ENCODE results near the gene LRCH2.
"Not testable (repeated sequence)": the region's sequence is repeated elsewhere in the genome, so short reads cannot be mapped to it uniquely, and the experiment has no call there.

Gene LRCH2, protein sequence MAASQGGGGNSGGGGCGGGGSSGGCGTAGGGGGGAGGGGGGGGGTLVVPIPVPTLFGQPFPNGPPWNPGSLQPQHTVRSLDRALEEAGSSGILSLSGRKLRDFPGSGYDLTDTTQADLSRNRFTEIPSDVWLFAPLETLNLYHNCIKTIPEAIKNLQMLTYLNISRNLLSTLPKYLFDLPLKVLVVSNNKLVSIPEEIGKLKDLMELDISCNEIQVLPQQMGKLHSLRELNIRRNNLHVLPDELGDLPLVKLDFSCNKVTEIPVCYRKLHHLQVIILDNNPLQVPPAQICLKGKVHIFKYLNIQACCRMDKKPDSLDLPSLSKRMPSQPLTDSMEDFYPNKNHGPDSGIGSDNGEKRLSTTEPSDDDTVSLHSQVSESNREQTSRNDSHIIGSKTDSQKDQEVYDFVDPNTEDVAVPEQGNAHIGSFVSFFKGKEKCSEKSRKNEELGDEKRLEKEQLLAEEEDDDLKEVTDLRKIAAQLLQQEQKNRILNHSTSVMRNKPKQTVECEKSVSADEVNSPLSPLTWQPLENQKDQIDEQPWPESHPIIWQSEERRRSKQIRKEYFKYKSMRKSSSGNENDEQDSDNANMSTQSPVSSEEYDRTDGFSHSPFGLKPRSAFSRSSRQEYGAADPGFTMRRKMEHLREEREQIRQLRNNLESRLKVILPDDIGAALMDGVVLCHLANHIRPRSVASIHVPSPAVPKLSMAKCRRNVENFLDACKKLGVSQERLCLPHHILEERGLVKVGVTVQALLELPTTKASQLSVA

GRCh38 chrX:115233497-115234455, at the start of gene LRCH2:
LRCH2 (minus strand) TSS chrX:115234096; CDS start chrX:115234041, 55 bp downstream.
- no peak for DNase-seq (ENCODE audit: low read depth, low spot score)

DNA sequence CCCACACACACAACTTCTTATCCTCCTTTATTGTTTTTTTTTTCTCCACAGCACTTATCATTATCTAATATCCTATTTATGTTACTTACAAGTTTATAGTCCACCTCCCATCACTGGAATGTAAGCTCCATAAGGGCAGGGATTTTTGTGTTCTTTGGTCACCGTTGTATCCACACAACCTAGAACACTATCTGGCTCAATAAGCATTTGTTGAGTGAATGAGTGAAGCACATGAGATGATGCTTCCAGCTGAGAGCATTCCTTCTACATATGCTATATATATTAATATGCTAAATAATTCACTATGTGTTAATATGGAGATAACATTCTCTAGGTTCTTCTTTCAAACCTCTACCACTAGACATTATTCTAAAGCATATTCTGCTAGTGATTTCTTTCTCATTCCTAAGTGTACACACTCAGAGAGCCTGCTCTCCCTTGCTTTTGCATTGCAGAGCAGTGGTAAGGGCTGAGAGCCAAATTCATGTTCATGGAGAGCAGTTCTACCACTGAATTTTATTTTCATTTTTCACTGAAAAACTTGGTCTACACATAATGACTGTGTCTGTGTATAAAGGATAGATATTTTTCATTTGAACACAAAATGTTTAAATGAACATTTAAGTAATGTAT, 35.3 kb upstream of the LRCH2 start:
- DNase-seq (ENCODE audit: low read depth, low spot score): no peak

- no peak for DNase-seq (ENCODE audit: low read depth, low spot score)
These were observed 34.5 kb upstream of the LRCH2 start for GRCh38 chrX:115268421-115268820.

DNA sequence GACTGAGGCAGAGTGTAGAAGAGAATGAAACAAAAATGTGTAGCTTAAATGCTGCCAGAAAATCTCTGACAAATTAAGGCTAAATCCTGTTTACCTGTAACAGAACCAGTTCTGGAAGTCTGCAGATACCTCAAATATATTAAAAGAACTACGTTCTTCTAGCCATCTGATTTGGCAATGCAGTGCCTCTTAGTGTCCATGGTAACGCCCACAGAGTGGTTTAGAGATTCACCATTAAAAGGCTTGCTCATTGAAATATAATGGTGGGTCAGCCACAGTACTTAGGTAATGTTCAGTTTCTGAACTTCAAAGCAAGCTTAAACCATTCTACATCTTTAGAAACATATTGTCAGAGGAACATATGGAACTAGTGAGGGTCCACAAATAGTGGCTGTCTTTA, 32.4 kb upstream of the LRCH2 start:
- DNase-seq (ENCODE audit: low read depth, low spot score): no peak

GRCh38 chrX:115264009-115264408, 30.1 kb upstream of the LRCH2 start:
- DNase-seq (ENCODE audit: low read depth, low spot score): no peak

GRCh38 chrX:115261148-115261547, 27.3 kb upstream of the LRCH2 start:
- no peak for DNase-seq (ENCODE audit: low read depth, low spot score)

- no peak for DNase-seq (ENCODE audit: low read depth, low spot score)
These were observed 26.4 kb upstream of the LRCH2 start for GRCh38 chrX:115260330-115260729.

DNA sequence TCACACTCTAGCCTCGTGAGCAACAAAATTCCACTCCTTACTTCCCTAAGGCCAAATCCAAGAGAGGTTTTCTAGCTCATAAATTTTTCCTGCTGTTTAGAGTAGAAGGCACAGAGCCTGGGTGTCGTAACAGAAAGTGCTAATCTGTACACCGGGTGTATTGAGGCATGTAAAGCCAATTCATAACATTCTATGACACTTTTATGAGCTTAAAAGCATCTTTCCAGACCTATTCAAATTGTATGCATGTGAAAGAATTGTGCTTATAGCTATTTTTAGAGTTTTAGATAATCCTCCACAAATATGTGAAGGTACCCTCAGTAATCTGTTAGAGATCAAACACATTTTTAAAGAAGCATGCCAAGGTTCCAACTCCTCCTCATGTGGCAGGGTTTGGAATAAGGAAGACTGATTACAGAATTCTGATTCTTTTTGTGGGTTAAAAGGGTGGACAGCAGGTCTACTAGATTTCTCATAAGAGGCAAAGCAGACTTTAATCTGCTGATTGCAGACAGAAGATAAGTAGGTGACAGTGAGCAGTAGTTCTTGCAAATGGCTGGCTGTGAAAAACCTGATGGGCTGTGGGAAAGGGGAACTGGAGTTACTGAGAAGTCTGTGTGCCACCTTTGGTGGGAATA, 25.5 kb upstream of the LRCH2 start:
- no peak for DNase-seq (ENCODE audit: low read depth, low spot score)

GRCh38 chrX:115257711-115258110, 23.8 kb upstream of the LRCH2 start:
- no peak for DNase-seq (ENCODE audit: low read depth, low spot score)

DNA sequence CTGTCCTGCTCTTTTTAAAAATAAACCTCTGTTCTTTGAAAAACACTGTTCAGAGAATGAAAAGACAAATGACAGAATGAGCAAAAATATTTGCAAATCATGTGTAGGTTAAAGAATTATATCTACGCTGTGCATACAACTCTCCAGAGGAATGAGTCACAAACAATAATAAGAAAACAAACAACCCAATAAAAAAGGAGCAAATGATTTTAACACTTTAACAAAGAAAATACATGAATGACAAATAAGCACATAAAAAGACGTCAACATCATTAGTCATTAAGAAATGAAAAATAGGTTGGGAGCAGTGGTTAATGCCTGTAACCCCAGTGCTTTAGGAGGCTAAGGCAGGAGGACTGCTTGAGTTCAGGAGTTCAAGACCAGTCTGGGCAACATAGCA, 21.1 kb upstream of the LRCH2 start:
- no peak for DNase-seq (ENCODE audit: low read depth, low spot score)

- no peak for DNase-seq (ENCODE audit: low read depth, low spot score)
These were observed 17.8 kb upstream of the LRCH2 start for GRCh38 chrX:115251458-115252233.

GRCh38 chrX:115237056-115237455, 3.2 kb upstream of the LRCH2 start:
- DNase-seq (ENCODE audit: low read depth, low spot score): no peak

GRCh38 chrX:115236560-115236959, 2.7 kb upstream of the LRCH2 start:
- DNase-seq (ENCODE audit: low read depth, low spot score): no peak

DNA sequence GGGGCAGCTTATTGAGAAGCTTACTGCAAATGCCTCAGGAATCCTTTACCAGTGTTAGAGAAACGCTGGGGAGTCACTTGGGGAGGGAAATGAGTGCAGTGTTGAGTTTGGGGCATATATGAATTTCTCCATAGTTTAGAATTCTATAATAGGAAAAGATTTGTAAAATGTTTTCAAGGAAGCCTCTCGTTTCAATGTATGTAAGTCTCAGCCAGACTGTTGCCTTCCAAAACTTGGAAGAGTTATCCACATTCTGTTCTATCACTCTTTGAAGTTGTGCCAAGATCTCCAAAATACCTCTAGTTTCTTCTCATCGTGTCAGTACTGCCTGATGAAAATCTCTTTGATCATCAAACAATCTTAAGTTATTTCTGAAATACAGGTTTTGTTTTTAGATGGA, 565 bp upstream of the LRCH2 start:
- DNase-seq (ENCODE audit: low read depth, low spot score): no peak

GRCh38 chrX:115232933-115233496, 881 bp downstream of the LRCH2 start:
- no peak for DNase-seq (ENCODE audit: low read depth, low spot score)

- DNase-seq (ENCODE audit: low read depth, low spot score): no peak
These were observed 4.4 kb downstream of the LRCH2 start for GRCh38 chrX:115229337-115230003.

GRCh38 chrX:115226929-115227328, 7.0 kb downstream of the LRCH2 start:
- no peak for DNase-seq (ENCODE audit: low read depth, low spot score)

- not testable (repeated sequence) for DNase-seq (ENCODE audit: low read depth, low spot score)
These were observed 16.6 kb downstream of the LRCH2 start for GRCh38 chrX:115217346-115217745.

DNA sequence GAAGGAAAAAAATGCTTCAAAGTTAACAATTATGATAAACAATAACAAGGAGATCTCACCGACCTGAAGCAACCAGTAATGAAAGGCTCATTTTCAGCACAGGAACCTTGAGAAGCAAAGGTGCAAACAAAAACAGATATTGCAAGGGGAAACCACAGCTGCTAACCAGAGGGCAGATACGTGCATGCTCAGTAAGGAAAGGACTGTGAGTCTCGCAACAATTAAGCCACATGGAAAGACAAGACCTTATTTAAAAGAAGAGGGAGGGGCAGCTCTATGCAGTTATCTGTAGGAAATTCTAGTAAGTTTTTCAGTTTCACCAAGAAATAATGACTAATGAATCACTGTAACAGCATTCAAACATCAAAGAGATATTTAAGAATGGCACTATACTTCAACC, 19.3 kb downstream of the LRCH2 start:
- DNase-seq (ENCODE audit: low read depth, low spot score): no peak

All from activated CD4-positive, CD25-positive, alpha-beta regulatory T cell treated with anti-CD3 and anti-CD28 coated beads, Interleukin-2, amount 50 U/mL, for 16 hours (primary cell).